Heart right ventricle (tissue), 16 donors: ENCODE data around the gene GALNS. TPM values are rescaled to one million over a fixed set of nuclear protein-coding genes. Genes with fewer than 3 reads are reported as not detected.
A peak's percentile ranks its signal among the peaks of the same experiment; 100 is the strongest.

Experiments used
- ATAC-seq, 8 donors: fragments of 200-7000 bp; cut with Tn5 transposase; one replicate each; pipeline ENCODE4 v1.9.1; 2020; ENCODE audit warnings: mild to moderate bottlenecking in 8 of 8, moderate library complexity in 8 of 8, moderate number of reproducible peaks in 1 of 8
- DNase-seq, 2 donors: peaks; one replicate each; pipeline ENCODE4 v3.0.0-alpha.2; 2020
- H3K27ac ChIP-seq, 10 donors: fragments of 200-600 bp; sonication (generic) in 2 of 10; one replicate each; pipeline versions ENCODE4 v1.5.0 to v1.8.0; 2020 to 2022; ENCODE audit warnings: mild to moderate bottlenecking in 3 of 10
- H3K27me3 ChIP-seq, 7 donors: fragments of 200-600 bp; one replicate each; pipeline ENCODE4 v1.8.0; 2021 to 2022; ENCODE audit warnings: mild to moderate bottlenecking in 2 of 7
- H3K36me3 ChIP-seq, 9 donors: fragments of 200-600 bp; sonication (generic) in 1 of 9; one replicate each; pipeline versions ENCODE4 v1.5.0 to v1.8.0; 2020 to 2022; ENCODE audit warnings: mild to moderate bottlenecking in 2 of 9
- H3K4me1 ChIP-seq, 9 donors: fragments of 200-600 bp; sonication (generic) in 1 of 9; one replicate each; pipeline versions ENCODE4 v1.5.0 to v1.8.0; 2020 to 2022; ENCODE audit warnings: mild to moderate bottlenecking in 4 of 9
- H3K4me3 ChIP-seq, 10 donors: fragments of 200-600 bp; sonication (generic) in 2 of 10; one replicate each; pipeline versions ENCODE4 v1.5.0 to v1.8.0; 2020 to 2022; ENCODE audit warnings: mild to moderate bottlenecking in 7 of 10, moderate library complexity in 2 of 10
- H3K9me3 ChIP-seq, 11 donors: fragments of 200-600 bp in 10 of 11; sonication (generic) in 2 of 11; one replicate each; pipeline versions ENCODE4 v1.5.0 to v1.8.0; 2013 to 2022; ENCODE audit warnings: mild to moderate bottlenecking in 2 of 11, control low read depth in 1 of 11, moderate library complexity in 1 of 11
- CTCF ChIP-seq, 9 donors: fragments of 200-600 bp; sonication (generic) in 2 of 9; IDR thresholded peaks; one replicate each; pipeline versions ENCODE4 v1.5.0 to v1.8.0; 2021 to 2022; ENCODE audit warnings: antibody characterized with exemption in 9 of 9, mild to moderate bottlenecking in 5 of 9, moderate library complexity in 1 of 9
- WGBS, 2 donors: extraction: QIAGEN DNeasy Blood & Tissue Kit; methylation state at CpG; one replicate each; pipeline ENCODE4 v1.1.7; 2013; ENCODE audit warnings: inconsistent platforms in 1 of 2; 5-methylcytosine and 5-hydroxymethylcytosine counted together
- intact Hi-C, 10 donors: fragments of 100-400 bp; cut with DNase I; formaldehyde crosslinking; loops; one replicate each; pipeline versions ENCODE4 v1.11.1 to v1.14.2; 2022
- polyA plus RNA-seq, 2 donors: library from polyadenylated mRNA; stranded (reverse); fragments of 200-250 nt; gene quantifications; one replicate each; pipeline ENCODE4 v1.2.3, GENCODE V29; 2013
- total RNA-seq, 10 donors: library from RNA; stranded (reverse); fragmentation: NEBNext Ultra II Directional in 3 of 10; extraction: Animal tissue kit (Norgen Biotek cat#: 25700) in 3 of 10; gene quantifications; one replicate each; pipeline versions ENCODE4 v1.2.1 to v1.2.4, GENCODE V29; 2021 to 2023
- donor health status: Arrhythmogenic right ventricular cardiomyopathy.
- donor health status: ischemic (EF 13 %, LVEDD 7.1; RV severe dilation, severe dysfunction).
- donor health status: healthy with polysubstance abuse.
- donor health status: DM: no; HTN: yes; CAD: no.
- donor health status: DM: no; HTN: no; CAD: no.
- donor health status: ischemic (EF 25% LVEDD 6.9; RV normal size, moderate dysfunction).
- donor health status: ischemic (EF 25% LVEDD 5.7; RV mildly dilated, moderate dysfunction).
- donor health status: healthy.
- donor health status: DM: yes; HTN: yes; CAD: no.
- donor health status: Ischemic cardiomyopathy.
- donor health status: ischemic (EF 35%, LVEDD 5.7; RV mildly dilated, moderate dysfunction).
- donor health status: nonischemic (EF 11% LVEDD 7.7; RV severe dilation, severe dysfunction).
- donor health status: DM: yes; HTN: yes; CAD: no.
- donor health status: PGD.
- donor health status: ischemic (EF 29% LVEDD 5.4; RV normal size, mild dysfunction).
- donor health status: nonischemic (EF 23%, LVEDD 6.1; RV moderate dilation, normal function).

The GALNS gene
- total and polyA plus RNA-seq, 12 donors = 11.5 to 18.7 (median 13.8) TPM

DNA sequence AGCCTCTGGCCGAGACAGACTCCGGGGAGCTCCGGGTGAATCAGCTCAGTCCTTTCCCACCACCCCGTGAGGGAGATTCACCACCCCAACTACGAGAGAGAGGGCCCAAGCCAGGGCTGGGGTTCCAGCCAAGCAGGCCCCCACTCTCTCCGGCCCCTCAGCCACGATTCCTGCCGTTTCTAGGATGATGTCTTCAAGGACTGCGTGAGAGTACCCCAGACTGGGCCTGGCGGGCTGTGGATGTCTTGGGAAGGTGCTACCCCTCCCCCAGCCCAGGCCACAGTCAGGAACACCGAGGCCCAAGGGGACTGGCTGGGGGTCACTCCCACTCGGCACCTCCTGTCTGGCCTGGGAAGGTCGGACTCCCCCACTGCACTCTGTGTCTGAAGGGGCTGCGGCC is 31.3 kb upstream of the GALNS start:
- DNase-seq (no peak), ATAC-seq (no peak)
- Histone ChIP-seq H3K4me3 (no peak overlapping the region), H3K4me1 (peaks cover 19 to 40% (median 27%) of the 10 kb centered on the region in 9 donors), H3K9me3 (peaks cover 0 to 4% (median 0%) of the 10 kb centered on the region in 11 donors), H3K27ac (peak overlapping the region; percentile 63 to 90 (median 82)), H3K27me3 (no peaks in the 10 kb centered on the region), H3K36me3 (peaks cover 0 to 61% (median 22%) of the 10 kb centered on the region in 9 donors)
- 41 to 51% methylated on average over 14 of the region's 14 CpGs for WGBS, 2 donors
- TF ChIP-seq CTCF (IDR thresholded peaks at IDR 0.05) = no peak
- intact Hi-C loops = loop anchor here in 5 of 10 donors (2.0 to 5.0 kb wide), 3 partner anchors 34 to 51 kb away; no protein-coding TSS in a partner anchor

DNA sequence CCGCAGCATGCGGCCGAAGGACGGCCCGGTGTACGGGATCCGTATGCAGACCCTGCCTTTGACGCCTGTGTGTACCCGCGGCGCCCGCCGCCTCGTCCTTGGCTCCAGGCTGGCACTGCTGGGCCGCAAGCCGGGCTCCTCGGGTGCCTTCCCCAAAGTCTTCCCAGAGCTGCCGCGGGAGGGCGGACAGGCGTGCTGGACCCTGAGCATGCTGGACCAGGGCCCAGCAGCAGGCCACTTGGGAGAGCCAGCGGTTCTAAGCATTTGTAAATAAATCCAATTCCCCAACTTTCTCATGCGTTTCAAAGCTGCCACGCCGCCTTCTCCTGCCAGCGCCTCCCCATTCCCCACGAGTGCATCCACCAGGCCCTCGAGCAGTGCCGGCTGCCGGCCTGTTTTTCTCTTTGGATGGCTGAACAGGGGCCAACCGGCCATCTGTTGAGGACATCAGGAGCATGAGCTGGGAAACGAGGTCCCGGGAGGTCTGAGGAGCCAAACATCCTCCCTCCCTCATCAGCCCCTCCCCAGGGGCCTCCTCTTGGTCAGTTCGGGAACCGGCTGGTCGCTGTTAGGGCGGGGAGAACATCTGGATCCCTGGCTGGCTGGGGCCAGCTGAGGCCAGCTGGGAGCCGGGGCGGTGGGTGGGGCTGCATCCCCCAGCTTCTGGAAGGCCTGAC is 30.2 kb upstream of the GALNS start:
- Histone ChIP-seq H3K9me3 (peaks cover 0 to 4% (median 0%) of the 10 kb centered on the region in 11 donors), H3K4me1 (peaks cover 19 to 40% (median 27%) of the 10 kb centered on the region in 9 donors), H3K4me3 (peak overlapping the region in 2 of 10 donors; percentile 12 to 22), H3K27me3 (peaks cover 0 to under 1% (median 0%) of the 10 kb centered on the region in 7 donors), H3K27ac (peak overlapping the region; percentile 63 to 90 (median 82)), H3K36me3 (peaks cover 0 to 64% (median 22%) of the 10 kb centered on the region in 9 donors)
- peak in 6 of 9 donors; percentile 14 to 62 (median 40) for TF ChIP-seq CTCF (IDR thresholded peaks at IDR 0.05)
- ATAC-seq (peak; percentile 82 to 94 (median 88)), DNase-seq (peak; percentile 90 to 94)
- WGBS, 2 donors = 44 to 57% methylated on average over 39 of the region's 39 CpGs
- intact Hi-C loops = loop anchor here in 6 of 10 donors (1.0 to 5.0 kb wide), 6 partner anchors 22 to 54 kb away; no protein-coding TSS in a partner anchor

DNA sequence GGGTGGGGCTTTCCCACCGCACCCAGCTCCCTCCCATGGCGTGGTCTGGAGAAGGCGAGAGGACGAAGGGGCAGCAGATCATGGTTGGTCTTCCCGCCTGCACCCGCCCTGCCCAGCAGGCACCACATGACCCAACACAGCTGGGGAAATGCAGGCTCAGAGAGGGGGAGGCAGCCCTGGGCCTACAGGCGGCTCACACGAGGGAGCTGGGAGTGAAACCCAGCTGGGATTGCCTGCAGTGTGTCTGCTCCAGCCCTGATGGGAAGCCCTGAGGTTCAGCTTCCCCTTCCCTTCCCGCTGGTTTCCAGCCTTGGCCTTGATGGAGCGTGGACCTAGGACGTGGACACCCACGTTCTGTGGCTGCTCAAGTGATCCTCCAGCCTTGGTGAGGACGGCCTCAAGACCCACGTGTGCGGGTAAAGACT is 29.7 kb upstream of the GALNS start:
- peaks cover 0 to 4% (median 0%) of the 10 kb centered on the region in 11 donors for H3K9me3 ChIP-seq
- TF ChIP-seq CTCF (IDR thresholded peaks at IDR 0.05) = no peak
- ATAC-seq = peak in 7 of 8 donors; percentile 5 to 30 (median 13)
- peaks cover 0 to 6% (median 0%) of the 10 kb centered on the region in 7 donors for H3K27me3 ChIP-seq
- peak overlapping the region in 1 of 10 donors; percentile 22 for H3K4me3 ChIP-seq
- H3K36me3 ChIP-seq = peaks cover 0 to 64% (median 22%) of the 10 kb centered on the region in 9 donors
- intact Hi-C loops = loop anchor here in 4 of 10 donors (2.0 to 5.0 kb wide), 3 partner anchors 36 to 54 kb away; no protein-coding TSS in a partner anchor
- no peak for DNase-seq
- H3K4me1 ChIP-seq = peaks cover 19 to 40% (median 33%) of the 10 kb centered on the region in 9 donors
- 68 to 69% methylated on average over 15 of the region's 15 CpGs for WGBS, 2 donors
- H3K27ac ChIP-seq = peak overlapping the region; percentile 63 to 90 (median 79)

DNA sequence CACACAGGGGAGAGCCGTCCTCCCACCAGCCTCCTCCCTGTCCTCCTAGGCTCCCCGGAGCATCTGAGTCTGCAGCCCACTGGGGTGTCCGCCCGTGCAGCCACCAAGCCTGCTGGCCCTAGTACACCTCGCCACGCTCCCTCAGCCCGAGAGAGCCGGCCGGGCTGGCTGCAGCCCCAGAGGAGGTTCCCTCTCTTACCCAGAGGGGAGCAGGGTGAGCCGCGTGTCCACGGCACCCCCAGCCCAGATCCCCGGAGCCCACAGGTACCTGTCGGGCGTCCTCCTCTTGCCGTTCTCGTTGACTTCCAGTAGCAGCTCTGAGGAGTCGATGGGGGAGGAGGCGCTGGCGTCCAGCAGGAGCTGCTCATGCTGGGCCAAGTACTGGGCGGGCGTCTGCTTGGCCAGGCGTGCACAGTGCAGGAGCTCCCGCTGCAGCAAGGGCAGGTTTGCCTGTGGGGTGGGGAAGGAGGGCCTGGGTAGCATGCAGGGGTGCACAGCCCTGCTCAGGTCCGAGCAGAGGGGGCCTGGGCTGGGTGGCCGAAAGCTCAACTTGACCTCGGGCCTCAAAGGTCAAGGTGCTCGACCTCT is 29.0 kb upstream of the GALNS start:
- peaks cover 19 to 40% (median 33%) of the 10 kb centered on the region in 9 donors for H3K4me1 ChIP-seq
- peaks cover 0 to 4% (median 0%) of the 10 kb centered on the region in 11 donors for H3K9me3 ChIP-seq
- DNase-seq (no peak), ATAC-seq (no peak)
- peaks cover 0 to 65% (median 22%) of the 10 kb centered on the region in 9 donors for H3K36me3 ChIP-seq
- H3K4me3 ChIP-seq = no peak overlapping the region
- H3K27ac ChIP-seq = peak overlapping the region in 9 of 10 donors; percentile 66 to 90 (median 80)
- intact Hi-C loops = loop anchor here in 4 of 10 donors (2.0 to 5.0 kb wide), 3 partner anchors 37 to 55 kb away; no protein-coding TSS in a partner anchor
- WGBS, 2 donors = 91 to 93% methylated on average over 28 of the region's 28 CpGs
- peaks cover 0 to 7% (median under 1%) of the 10 kb centered on the region in 7 donors for H3K27me3 ChIP-seq
- TF ChIP-seq CTCF (IDR thresholded peaks at IDR 0.05) = no peak
